Gastroesophageal sphincter (tissue), 4 donors: ENCODE measurements around the gene MYMX. TPM values are rescaled to one million over a fixed set of nuclear protein-coding genes. Genes with fewer than 3 reads are reported as not detected.
A peak's percentile ranks its signal among the peaks of the same experiment; 100 is the strongest.
"Not testable (repeated sequence)": the region's sequence is repeated elsewhere in the genome, so short reads cannot be mapped to it uniquely, and the experiment has no call there.

Experiments
- ATAC-seq: fragments of 150-250 bp; one replicate; pipeline ENCODE4 v1.9.1; 2016; ENCODE audit warnings: mild to moderate bottlenecking, moderate library complexity
- H3K27ac ChIP-seq, 4 donors: fragments of 200-600 bp; sonication (generic) in 3 of 4; 1 replicate in 3 of 4; 2 replicates in 1 of 4; pipeline ENCODE4 v1.5.1; 2016 to 2019
- H3K27me3 ChIP-seq: fragments of 200-600 bp; sonication (generic); one replicate; pipeline ENCODE4 v1.5.1; 2019
- H3K36me3 ChIP-seq, 2 donors: fragments of 200-600 bp; sonication (generic); one replicate each; pipeline ENCODE4 v1.5.1; 2019; ENCODE audit warnings: control low read depth in 1 of 2
- H3K4me1 ChIP-seq, 3 donors: fragments of 200-600 bp; sonication (generic); 1 replicate in 2 of 3; 2 replicates in 1 of 3; pipeline ENCODE4 v1.5.1; 2016 to 2019; ENCODE audit warnings: control low read depth in 2 of 3
- H3K4me3 ChIP-seq, 2 donors: fragments of 200-600 bp; sonication (generic); one replicate each; pipeline ENCODE4 v1.5.1; 2019; ENCODE audit warnings: mild to moderate bottlenecking in 1 of 2, moderate library complexity in 1 of 2
- H3K9me3 ChIP-seq, 3 donors: fragments of 200-600 bp; sonication (generic); one replicate each; pipeline ENCODE4 v1.5.1; 2017 to 2019; ENCODE audit warnings: control low read depth in 2 of 3
- EP300 ChIP-seq: sonication (generic); formaldehyde crosslinking; IDR thresholded peaks from one replicate; pipeline ENCODE4 v1.6.1; 2017; ENCODE audit warnings: antibody characterized with exemption, mild to moderate bottlenecking
- POLR2A ChIP-seq, 2 donors: fragments of 450-650 bp; IDR thresholded peaks; one replicate each; pipeline ENCODE4 v1.6.1; 2017; ENCODE audit warnings: antibody characterized with exemption in 2 of 2, mild to moderate bottlenecking in 2 of 2, moderate library complexity in 1 of 2
- POLR2AphosphoS5 ChIP-seq: sonication (generic); formaldehyde crosslinking; IDR thresholded peaks from one replicate; pipeline ENCODE4 v1.6.1; 2017; ENCODE audit warnings: antibody characterized with exemption
- WGBS, 2 donors: methylation state at CpG; one replicate each; pipeline ENCODE4 v1.1.5; 2018; ENCODE audit warnings: low coverage in 1 of 2; 5-methylcytosine and 5-hydroxymethylcytosine counted together
- total RNA-seq, 4 donors: library from RNA; depleted of rRNA; stranded (reverse); fragments of >200 nt; gene quantifications; one replicate each; pipeline ENCODE4 v1.1.0, GENCODE V29; 2016
- TF ChIP-seq, protein P1 (sequence below), 4 experiments: fragments of 200-600 bp in 2 of 4; fragments of 450-650 bp in 2 of 4; sonication (generic) in 1 of 4; IDR thresholded peaks; one replicate each; pipeline ENCODE4 v1.5.1; 2017 to 2019; ENCODE audit warnings: antibody characterized with exemption in 4 of 4, mild to moderate bottlenecking in 2 of 4, moderate library complexity in 2 of 4

MYMX gene
- total RNA-seq, 4 donors from 2014 or later, result 1.4 TPM; not detected in 3

DNA sequence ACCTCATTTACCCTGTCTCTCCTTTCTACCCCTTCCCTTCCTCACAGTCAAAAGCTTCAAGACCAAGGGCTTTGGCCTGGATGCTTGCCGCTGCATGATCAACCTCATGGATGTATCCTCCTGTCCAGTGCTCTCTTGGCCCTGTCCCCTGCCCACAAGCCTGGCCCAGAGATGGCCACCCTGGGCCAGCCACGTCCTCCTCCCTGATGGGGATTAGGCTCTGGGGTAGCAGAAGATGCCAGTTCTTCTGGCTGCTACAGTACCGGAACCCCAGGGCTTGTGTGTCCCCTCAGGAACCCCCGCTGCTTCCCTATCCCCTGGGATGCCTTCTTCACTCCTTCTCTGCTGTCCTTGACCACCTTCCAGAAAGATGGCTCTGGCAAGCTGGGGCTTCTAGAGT is 35.8 kb upstream of the MYMX start:
- 96% methylated on average over 3 of the region's 4 CpGs; no CpG with 5 or more reads in 1 of the 2 donors for WGBS, 2 donors
- TF ChIP-seq EP300 (no peak), POLR2AphosphoS5 (no peak), POLR2A (IDR thresholded peaks at IDR 0.05) (no peak)
- TF ChIP-seq, protein P1, sequence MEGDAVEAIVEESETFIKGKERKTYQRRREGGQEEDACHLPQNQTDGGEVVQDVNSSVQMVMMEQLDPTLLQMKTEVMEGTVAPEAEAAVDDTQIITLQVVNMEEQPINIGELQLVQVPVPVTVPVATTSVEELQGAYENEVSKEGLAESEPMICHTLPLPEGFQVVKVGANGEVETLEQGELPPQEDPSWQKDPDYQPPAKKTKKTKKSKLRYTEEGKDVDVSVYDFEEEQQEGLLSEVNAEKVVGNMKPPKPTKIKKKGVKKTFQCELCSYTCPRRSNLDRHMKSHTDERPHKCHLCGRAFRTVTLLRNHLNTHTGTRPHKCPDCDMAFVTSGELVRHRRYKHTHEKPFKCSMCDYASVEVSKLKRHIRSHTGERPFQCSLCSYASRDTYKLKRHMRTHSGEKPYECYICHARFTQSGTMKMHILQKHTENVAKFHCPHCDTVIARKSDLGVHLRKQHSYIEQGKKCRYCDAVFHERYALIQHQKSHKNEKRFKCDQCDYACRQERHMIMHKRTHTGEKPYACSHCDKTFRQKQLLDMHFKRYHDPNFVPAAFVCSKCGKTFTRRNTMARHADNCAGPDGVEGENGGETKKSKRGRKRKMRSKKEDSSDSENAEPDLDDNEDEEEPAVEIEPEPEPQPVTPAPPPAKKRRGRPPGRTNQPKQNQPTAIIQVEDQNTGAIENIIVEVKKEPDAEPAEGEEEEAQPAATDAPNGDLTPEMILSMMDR (IDR thresholded peaks at IDR 0.05), result no peak
- H3K4me1 ChIP-seq, result peaks cover 0 to 10% (median 0%) of the 10 kb centered on the region in 3 donors
- no peaks in the 10 kb centered on the region for H3K27me3 ChIP-seq
- no peaks in the 10 kb centered on the region for H3K9me3 ChIP-seq
- no peaks in the 10 kb centered on the region for H3K36me3 ChIP-seq
- ATAC-seq, result no peak
- H3K4me3 ChIP-seq, result no peak overlapping the region
- H3K27ac ChIP-seq, result no peak overlapping the region

DNA sequence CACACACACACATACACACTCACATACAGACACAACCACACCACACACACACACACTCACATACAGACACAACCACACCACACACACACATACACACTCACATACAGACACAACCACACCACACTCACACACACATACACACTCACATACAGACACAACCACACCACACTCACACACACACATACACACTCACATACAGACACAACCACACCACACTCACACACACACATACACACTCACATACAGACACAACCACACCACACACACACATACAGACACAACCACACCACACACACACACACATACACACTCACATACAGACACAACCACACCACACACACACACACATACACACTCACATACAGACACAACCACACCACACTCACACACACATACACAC is 34.9 kb upstream of the MYMX start:
- not testable (repeated sequence) for H3K27ac ChIP-seq, H3K9me3 ChIP-seq, H3K4me3 ChIP-seq, H3K27me3 ChIP-seq, ATAC-seq, H3K36me3 ChIP-seq
- H3K4me1 ChIP-seq, result peaks cover 0 to 10% (median 0%) of the 10 kb centered on the region in 3 donors

DNA sequence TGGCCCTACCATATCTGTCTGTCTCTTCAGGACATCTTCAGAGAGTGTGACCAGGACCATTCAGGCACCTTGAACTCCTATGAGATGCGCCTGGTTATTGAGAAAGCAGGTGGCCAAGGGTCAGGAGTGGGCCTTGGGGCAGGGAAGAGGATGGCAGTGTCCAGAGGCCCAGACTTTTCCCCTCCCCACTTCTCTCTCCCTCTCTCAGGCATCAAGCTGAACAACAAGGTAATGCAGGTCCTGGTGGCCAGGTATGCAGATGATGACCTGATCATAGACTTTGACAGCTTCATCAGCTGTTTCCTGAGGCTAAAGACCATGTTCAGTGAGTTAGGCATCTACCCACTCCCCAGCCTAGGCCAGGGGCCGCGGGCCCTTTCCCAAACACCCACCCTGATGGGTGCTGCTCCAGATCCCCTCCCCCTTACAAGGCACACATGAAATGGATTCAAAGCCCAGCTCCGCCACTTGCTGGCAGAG is 33.8 kb upstream of the MYMX start:
- Histone ChIP-seq H3K4me1 (peaks cover 0 to 10% (median 0%) of the 10 kb centered on the region in 3 donors), H3K9me3 (no peaks in the 10 kb centered on the region), H3K36me3 (no peaks in the 10 kb centered on the region), H3K4me3 (no peak overlapping the region), H3K27me3 (no peaks in the 10 kb centered on the region), H3K27ac (no peak overlapping the region)
- no peak for ATAC-seq
- 60 to 83% methylated on average over 1 to 2 of the region's 4 CpGs for WGBS, 2 donors
- TF ChIP-seq, protein P1 (IDR thresholded peaks at IDR 0.05), result no peak
- TF ChIP-seq POLR2A (IDR thresholded peaks at IDR 0.05) (no peak), POLR2AphosphoS5 (no peak), EP300 (no peak)

DNA sequence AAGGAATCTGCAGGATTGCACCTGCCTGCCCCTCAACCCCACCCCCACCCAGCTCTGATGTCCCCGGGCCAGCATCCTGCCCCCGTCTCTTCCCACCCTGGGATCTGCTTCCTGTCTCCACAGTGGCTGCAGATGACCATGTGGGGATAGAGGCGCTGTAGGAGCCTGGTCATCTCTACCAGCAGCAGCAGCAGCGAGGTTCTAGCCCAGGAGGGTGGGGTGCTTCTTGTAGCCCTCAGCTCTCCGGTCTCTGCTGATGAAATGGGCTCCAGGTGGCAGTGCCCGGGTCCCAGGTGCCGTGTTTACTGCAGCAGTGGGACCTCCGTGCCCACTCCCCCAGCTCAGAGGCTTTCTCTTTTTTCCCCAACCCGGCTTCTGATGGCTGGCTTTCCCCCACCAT is 32.9 kb upstream of the MYMX start:
- Histone ChIP-seq H3K4me1 (peaks cover 0 to 2% (median 0%) of the 10 kb centered on the region in 3 donors), H3K27ac (no peak overlapping the region), H3K27me3 (no peaks in the 10 kb centered on the region), H3K4me3 (no peak overlapping the region), H3K36me3 (no peaks in the 10 kb centered on the region), H3K9me3 (no peaks in the 10 kb centered on the region)
- no peak for ATAC-seq
- 62 to 94% methylated on average over 3 of the region's 9 CpGs for WGBS, 2 donors
- no peak for TF ChIP-seq EP300
- no peak for TF ChIP-seq POLR2AphosphoS5
- TF ChIP-seq POLR2A (IDR thresholded peaks at IDR 0.05), result no peak
- TF ChIP-seq, protein P1 (IDR thresholded peaks at IDR 0.05), result no peak

DNA sequence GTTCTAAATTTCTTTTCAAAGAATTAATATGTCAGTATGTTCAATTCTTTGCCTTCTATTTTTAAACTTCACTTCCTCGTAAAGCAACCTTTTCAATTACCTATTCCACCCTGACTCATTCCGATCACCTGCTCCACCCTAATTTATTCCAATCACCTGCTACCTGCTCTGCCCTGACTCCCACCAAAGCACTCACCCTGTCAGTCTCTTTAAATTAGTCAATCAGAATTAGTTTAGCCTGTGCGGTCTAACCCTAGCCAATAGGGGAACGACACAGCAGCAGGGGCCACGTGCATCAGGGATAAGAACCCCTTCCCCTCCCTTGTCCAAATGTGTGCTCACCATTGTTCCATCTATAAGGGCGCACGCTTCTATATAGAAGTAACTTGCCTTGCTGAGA is 31.4 kb upstream of the MYMX start:
- H3K27ac ChIP-seq, H3K36me3 ChIP-seq, H3K9me3 ChIP-seq, H3K27me3 ChIP-seq, H3K4me1 ChIP-seq, H3K4me3 ChIP-seq, ATAC-seq: not testable (repeated sequence)
- 75 to 82% methylated on average over 2 to 6 of the region's 7 CpGs for WGBS, 2 donors

DNA sequence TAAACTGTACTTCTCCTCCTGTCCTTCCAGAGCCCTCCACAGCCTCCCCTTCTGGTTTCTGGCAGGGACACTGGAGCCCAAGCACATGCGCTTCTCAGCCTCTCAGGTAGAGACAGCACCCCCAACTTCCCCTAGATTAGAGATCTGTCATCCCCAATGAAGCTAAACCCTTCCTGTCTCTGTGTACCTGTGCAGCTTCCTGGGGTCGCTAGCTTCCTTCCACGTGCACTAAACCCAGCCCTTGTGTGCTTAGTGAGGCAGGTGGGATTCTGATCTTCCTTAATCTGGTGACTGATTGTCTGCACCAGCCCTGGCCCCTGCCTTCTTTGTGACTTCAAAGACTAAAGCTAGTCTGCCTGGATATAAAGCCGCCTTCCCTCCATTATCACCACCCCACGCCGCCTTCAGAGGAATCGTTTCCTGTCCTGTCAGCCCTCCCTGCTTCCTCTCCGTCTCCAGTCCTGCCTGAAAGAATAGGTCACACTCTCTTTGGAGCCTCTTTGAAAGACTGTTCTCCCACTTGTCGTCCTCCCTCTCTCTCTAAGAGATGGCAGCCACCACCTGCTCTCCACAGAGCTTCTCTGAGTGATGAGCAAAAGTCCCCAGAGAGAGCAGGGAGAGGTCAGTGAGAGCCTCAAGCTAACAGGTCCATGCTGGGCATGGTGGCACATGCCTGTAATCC is 30.6 kb upstream of the MYMX start:
- Histone ChIP-seq H3K4me3 (no peak overlapping the region), H3K9me3 (no peaks in the 10 kb centered on the region), H3K27ac (peak overlapping the region in 2 of 4 donors; percentile 0 to 22), H3K4me1 (no peaks in the 10 kb centered on the region), H3K36me3 (no peaks in the 10 kb centered on the region), H3K27me3 (no peaks in the 10 kb centered on the region)
- TF ChIP-seq, protein P1 (IDR thresholded peaks at IDR 0.05), result no peak
- no peak for TF ChIP-seq EP300
- no peak for TF ChIP-seq POLR2AphosphoS5
- no peak for TF ChIP-seq POLR2A (IDR thresholded peaks at IDR 0.05)
- 43 to 48% methylated on average over 4 to 7 of the region's 9 CpGs for WGBS, 2 donors
- no peak for ATAC-seq
